Neural cell (in vitro differentiated cells): ENCODE data around the gene PRKACA. TPM values are rescaled to one million over a fixed set of nuclear protein-coding genes. Genes with fewer than 3 reads are reported as not detected.

ENCODE experiments used
- H2AFZ ChIP-seq: fragments of 200-600, 300-800 bp; sonication (generic), shearing (Covaris generic); 2 replicates; pipeline ENCODE4 v1.6.0; 2014; ENCODE audit warnings: low read depth, mild to moderate bottlenecking, antibody characterized with exemption, low read length, moderate library complexity
- H3F3A ChIP-seq: fragments of 200-600 bp; shearing (Covaris generic); 2 replicates; pipeline ENCODE4 v1.6.1; 2016; ENCODE audit warnings: mild to moderate bottlenecking, moderate library complexity, mixed read lengths, antibody characterized with exemption, low read length; ENCODE audit not compliant: insufficient read depth, poor library complexity, severe bottlenecking
- H3K27ac ChIP-seq: fragments of 200-600, 300-800 bp; sonication (generic), shearing (Covaris generic); 2 replicates; pipeline ENCODE4 v1.5.1; 2014; ENCODE audit warnings: mild to moderate bottlenecking, low read length, moderate library complexity
- H3K27me3 ChIP-seq: fragments of 300-800, 200-600 bp; sonication (generic), shearing (Covaris generic); 2 replicates; pipeline ENCODE4 v1.6.0; 2014; ENCODE audit warnings: mild to moderate bottlenecking, low read depth, low read length, moderate library complexity; ENCODE audit not compliant: insufficient read depth
- H3K36me3 ChIP-seq: fragments of 300-800, 200-600 bp; sonication (generic), shearing (Covaris generic); 2 replicates; pipeline ENCODE4 v1.5.1; 2014; ENCODE audit warnings: mild to moderate bottlenecking, antibody characterized with exemption, low read length, moderate library complexity; ENCODE audit not compliant: insufficient read depth
- H3K4me2 ChIP-seq: fragments of 300-800, 200-600 bp; sonication (generic), shearing (Covaris generic); 2 replicates; pipeline ENCODE4 v1.6.0; 2014; ENCODE audit warnings: mild to moderate bottlenecking, low read length
- H3K4me3 ChIP-seq: fragments of 300-800, 200-600 bp; sonication (generic), shearing (Covaris generic); 2 replicates; pipeline ENCODE4 v1.5.1; 2014; ENCODE audit warnings: mild to moderate bottlenecking, low read length, moderate library complexity
- H3K79me2 ChIP-seq: fragments of 200-600 bp; shearing (Covaris generic); replicated peaks from 2 replicates; pipeline ENCODE4 v1.6.0; 2014; ENCODE audit warnings: mild to moderate bottlenecking, low read length, moderate library complexity; ENCODE audit not compliant: insufficient read depth
- H3K9ac ChIP-seq: fragments of 300-800, 200-600 bp; sonication (generic), shearing (Covaris generic); 2 replicates; pipeline ENCODE4 v1.6.1; 2016; ENCODE audit warnings: mild to moderate bottlenecking, low read length, mixed read lengths
- H3K9me2 ChIP-seq: fragments of 200-600 bp; shearing (Covaris generic); 2 replicates; pipeline ENCODE4 v1.6.1; 2016; ENCODE audit warnings: mild to moderate bottlenecking, low read length, mixed read lengths; ENCODE audit not compliant: insufficient read depth
- H3K9me3 ChIP-seq: fragments of 200-600, 300-800 bp; sonication (generic), shearing (Covaris generic); 2 replicates; pipeline ENCODE4 v1.6.1; 2016; ENCODE audit warnings: mild to moderate bottlenecking, mixed run types, low read length, moderate library complexity, mixed read lengths
- H4K20me1 ChIP-seq: fragments of 200-600 bp; shearing (Covaris generic); 2 replicates; pipeline ENCODE4 v1.6.1; 2016; ENCODE audit warnings: mild to moderate bottlenecking, mixed run types; ENCODE audit not compliant: insufficient read depth
- EP300 ChIP-seq: fragments of 450-650 bp; conservative IDR thresholded peaks from 2 replicates; pipeline ENCODE4 v1.6.1; 2014; ENCODE audit warnings: antibody characterized with exemption, mild to moderate bottlenecking, moderate library complexity; ENCODE audit not compliant: poor library complexity, severe bottlenecking
- EZH2 ChIP-seq: fragments of 200-600, 300-800 bp; shearing (Covaris generic), sonication (generic); IDR thresholded peaks from 2 replicates; pipeline ENCODE4 v1.6.1; 2014; ENCODE audit warnings: antibody characterized with exemption, low read length, borderline replicate concordance, mild to moderate bottlenecking; ENCODE audit not compliant: insufficient read depth, poor library complexity, severe bottlenecking
- MXI1 ChIP-seq: fragments of 450-650 bp; conservative IDR thresholded peaks from 2 replicates; pipeline ENCODE4 v1.6.1; 2014; ENCODE audit warnings: antibody characterized with exemption, mild to moderate bottlenecking; ENCODE audit not compliant: poor library complexity, severe bottlenecking
- POLR2AphosphoS5 ChIP-seq: IDR thresholded peaks from 2 replicates; pipeline ENCODE4 v1.6.1; 2012
- RAD21 ChIP-seq: fragments of 450-650 bp; conservative IDR thresholded peaks from 2 replicates; pipeline ENCODE4 v1.6.1; 2014; ENCODE audit warnings: antibody characterized with exemption, mild to moderate bottlenecking, moderate library complexity
- SMC3 ChIP-seq: fragments of 450-650 bp; conservative IDR thresholded peaks from 2 replicates; pipeline ENCODE4 v1.6.1; 2014; ENCODE audit warnings: antibody characterized with exemption, mild to moderate bottlenecking, moderate library complexity; ENCODE audit not compliant: poor library complexity
- TAF1 ChIP-seq: IDR thresholded peaks from 2 replicates; pipeline ENCODE4 v1.6.1; 2012; ENCODE audit warnings: low read depth
- polyA plus RNA-seq: library from polyadenylated mRNA; depleted of rRNA; stranded (reverse); fragments of >200 nt; gene quantifications from 2 replicates; pipeline ENCODE4 v1.2.3, GENCODE V29; 2014
- TF ChIP-seq, protein P1 (sequence below): IDR thresholded peaks from 2 replicates; pipeline ENCODE4 v1.6.1; 2012; ENCODE audit warnings: borderline replicate concordance
- TF ChIP-seq, protein P2 (sequence below): fragments of 450-650 bp; IDR thresholded peaks from 2 replicates; pipeline ENCODE4 v1.5.1; 2014; ENCODE audit warnings: antibody characterized with exemption, mild to moderate bottlenecking, moderate library complexity; ENCODE audit not compliant: poor library complexity, severe bottlenecking

The PRKACA gene
- polyA plus RNA-seq, 1 donor from 2014 or later: 11.7 TPM

DNA sequence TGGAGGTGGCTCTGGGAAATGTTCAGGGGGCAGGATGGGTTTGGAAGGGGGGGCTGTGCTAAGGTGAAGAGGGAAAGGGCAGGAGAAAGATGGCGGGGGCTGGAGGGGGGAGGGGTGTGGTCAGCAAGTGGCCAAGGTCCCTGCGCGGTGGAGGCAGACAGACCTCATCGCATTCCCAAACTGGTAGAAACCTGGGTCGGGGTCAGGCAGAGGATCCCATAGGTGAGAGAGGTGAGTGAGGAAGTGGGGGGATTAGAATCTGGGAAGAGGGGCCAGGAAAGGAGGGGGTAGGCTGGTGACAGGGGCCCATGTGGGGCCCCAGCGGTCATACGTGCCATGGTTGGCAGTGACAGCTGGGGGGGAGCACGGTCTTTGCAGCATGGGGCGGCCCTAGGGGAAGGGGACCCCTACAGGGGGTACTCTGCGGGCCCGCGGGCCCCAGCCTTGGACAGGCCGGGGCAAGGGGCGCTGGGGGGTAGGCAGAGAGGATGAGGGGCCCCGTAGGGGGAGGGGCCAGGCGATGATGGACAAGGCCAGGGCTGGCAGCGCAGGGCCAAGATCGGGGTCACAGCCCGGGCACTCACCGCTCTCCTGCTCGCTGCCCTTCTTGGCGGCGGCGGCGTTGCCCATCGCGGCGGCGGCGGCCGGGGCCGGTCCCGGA, 514 bp downstream of the PRKACA start:
- H4K20me1 ChIP-seq: no peaks in the 10 kb centered on the region
- H3K4me3 ChIP-seq: peak overlapping the region; percentile 81
- H2AFZ ChIP-seq: no peak overlapping the region
- H3K27ac ChIP-seq: peak overlapping the region; percentile 53
- no peaks in the 10 kb centered on the region for H3K9me2 ChIP-seq
- H3K9me3 ChIP-seq: no peaks in the 10 kb centered on the region
- no peaks in the 10 kb centered on the region for H3F3A ChIP-seq
- no peaks in the 10 kb centered on the region for H3K27me3 ChIP-seq
- peak overlapping the region; percentile 72 for H3K9ac ChIP-seq
- peaks cover 29% of the 10 kb centered on the region for H3K79me2 ChIP-seq
- H3K36me3 ChIP-seq: no peaks in the 10 kb centered on the region
- TF ChIP-seq RAD21 (no peak), POLR2AphosphoS5 (no peak), EZH2 (no peak), EP300 (no peak)
- TF ChIP-seq, protein P1, sequence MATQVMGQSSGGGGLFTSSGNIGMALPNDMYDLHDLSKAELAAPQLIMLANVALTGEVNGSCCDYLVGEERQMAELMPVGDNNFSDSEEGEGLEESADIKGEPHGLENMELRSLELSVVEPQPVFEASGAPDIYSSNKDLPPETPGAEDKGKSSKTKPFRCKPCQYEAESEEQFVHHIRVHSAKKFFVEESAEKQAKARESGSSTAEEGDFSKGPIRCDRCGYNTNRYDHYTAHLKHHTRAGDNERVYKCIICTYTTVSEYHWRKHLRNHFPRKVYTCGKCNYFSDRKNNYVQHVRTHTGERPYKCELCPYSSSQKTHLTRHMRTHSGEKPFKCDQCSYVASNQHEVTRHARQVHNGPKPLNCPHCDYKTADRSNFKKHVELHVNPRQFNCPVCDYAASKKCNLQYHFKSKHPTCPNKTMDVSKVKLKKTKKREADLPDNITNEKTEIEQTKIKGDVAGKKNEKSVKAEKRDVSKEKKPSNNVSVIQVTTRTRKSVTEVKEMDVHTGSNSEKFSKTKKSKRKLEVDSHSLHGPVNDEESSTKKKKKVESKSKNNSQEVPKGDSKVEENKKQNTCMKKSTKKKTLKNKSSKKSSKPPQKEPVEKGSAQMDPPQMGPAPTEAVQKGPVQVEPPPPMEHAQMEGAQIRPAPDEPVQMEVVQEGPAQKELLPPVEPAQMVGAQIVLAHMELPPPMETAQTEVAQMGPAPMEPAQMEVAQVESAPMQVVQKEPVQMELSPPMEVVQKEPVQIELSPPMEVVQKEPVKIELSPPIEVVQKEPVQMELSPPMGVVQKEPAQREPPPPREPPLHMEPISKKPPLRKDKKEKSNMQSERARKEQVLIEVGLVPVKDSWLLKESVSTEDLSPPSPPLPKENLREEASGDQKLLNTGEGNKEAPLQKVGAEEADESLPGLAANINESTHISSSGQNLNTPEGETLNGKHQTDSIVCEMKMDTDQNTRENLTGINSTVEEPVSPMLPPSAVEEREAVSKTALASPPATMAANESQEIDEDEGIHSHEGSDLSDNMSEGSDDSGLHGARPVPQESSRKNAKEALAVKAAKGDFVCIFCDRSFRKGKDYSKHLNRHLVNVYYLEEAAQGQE: no peak
- TF ChIP-seq, protein P2, sequence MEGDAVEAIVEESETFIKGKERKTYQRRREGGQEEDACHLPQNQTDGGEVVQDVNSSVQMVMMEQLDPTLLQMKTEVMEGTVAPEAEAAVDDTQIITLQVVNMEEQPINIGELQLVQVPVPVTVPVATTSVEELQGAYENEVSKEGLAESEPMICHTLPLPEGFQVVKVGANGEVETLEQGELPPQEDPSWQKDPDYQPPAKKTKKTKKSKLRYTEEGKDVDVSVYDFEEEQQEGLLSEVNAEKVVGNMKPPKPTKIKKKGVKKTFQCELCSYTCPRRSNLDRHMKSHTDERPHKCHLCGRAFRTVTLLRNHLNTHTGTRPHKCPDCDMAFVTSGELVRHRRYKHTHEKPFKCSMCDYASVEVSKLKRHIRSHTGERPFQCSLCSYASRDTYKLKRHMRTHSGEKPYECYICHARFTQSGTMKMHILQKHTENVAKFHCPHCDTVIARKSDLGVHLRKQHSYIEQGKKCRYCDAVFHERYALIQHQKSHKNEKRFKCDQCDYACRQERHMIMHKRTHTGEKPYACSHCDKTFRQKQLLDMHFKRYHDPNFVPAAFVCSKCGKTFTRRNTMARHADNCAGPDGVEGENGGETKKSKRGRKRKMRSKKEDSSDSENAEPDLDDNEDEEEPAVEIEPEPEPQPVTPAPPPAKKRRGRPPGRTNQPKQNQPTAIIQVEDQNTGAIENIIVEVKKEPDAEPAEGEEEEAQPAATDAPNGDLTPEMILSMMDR: no peak
- peak overlapping the region; percentile 91 for H3K4me2 ChIP-seq

DNA sequence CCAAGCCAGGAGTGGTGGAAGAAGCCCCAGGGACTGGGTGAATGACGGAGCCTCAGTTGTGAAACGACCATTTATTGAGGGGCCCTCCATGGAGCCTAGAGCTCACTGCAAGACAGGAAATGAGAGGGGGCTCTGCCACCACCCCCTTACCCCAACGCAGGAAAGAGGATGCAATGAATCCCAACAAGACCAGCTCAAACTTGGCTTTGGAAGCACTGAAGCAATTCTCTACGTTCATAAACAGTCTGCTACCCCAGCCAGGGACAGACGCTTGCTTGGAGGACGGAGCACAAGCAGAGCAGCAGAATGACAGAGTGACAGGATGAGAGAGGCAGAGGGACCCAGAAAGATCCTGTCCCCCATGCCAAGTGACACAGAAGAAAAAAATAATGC, 1.0 kb downstream of the PRKACA start:
- TF ChIP-seq RAD21 (no peak), EZH2 (no peak), TAF1 (no peak)
- H2AFZ ChIP-seq: no peak overlapping the region

DNA sequence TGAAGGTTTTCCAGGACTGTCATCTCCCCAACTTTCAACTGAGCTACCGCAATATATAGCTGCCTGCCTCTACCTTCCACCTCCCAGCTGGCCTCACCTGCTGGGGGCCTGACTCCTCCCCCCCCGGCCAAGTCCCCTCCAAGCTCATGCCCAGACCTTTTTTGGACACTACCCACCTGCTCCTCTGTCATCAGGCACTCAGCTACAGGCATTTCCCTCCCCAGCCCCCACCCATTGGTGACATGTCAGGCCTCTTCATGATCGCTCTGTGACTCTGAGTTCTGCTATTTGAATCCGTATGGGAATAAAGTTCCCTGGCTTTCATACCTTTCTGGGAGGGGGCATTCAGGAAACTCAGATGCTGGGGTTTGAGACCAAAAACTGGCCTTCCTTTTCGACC, 1.8 kb downstream of the PRKACA start:
- peak overlapping the region; percentile 91 for H3K4me2 ChIP-seq

More for the DNA sequence above, 1.0 kb downstream of the PRKACA start:
- H3K4me3 ChIP-seq: peak overlapping the region; percentile 81
- no peaks in the 10 kb centered on the region for H4K20me1 ChIP-seq
- peak overlapping the region; percentile 72 for H3K9ac ChIP-seq
- H3K27ac ChIP-seq: peak overlapping the region; percentile 53
- H3K79me2 ChIP-seq: peaks cover 29% of the 10 kb centered on the region
- H3K9me3 ChIP-seq: no peaks in the 10 kb centered on the region
- no peaks in the 10 kb centered on the region for H3K36me3 ChIP-seq
- no peaks in the 10 kb centered on the region for H3K9me2 ChIP-seq
- H3F3A ChIP-seq: no peaks in the 10 kb centered on the region
- H3K27me3 ChIP-seq: no peaks in the 10 kb centered on the region
- peak overlapping the region; percentile 91 for H3K4me2 ChIP-seq

More for the DNA sequence above, 1.8 kb downstream of the PRKACA start:
- no peak overlapping the region for H2AFZ ChIP-seq
- no peak overlapping the region for H3K27ac ChIP-seq
- H3K9me2 ChIP-seq: no peaks in the 10 kb centered on the region
- no peaks in the 10 kb centered on the region for H3F3A ChIP-seq
- peaks cover 29% of the 10 kb centered on the region for H3K79me2 ChIP-seq
- H3K4me3 ChIP-seq: peak overlapping the region; percentile 81
- H3K27me3 ChIP-seq: no peaks in the 10 kb centered on the region
- no peaks in the 10 kb centered on the region for H3K9me3 ChIP-seq
- TF ChIP-seq TAF1: no peak
- TF ChIP-seq, protein P1: no peak
- TF ChIP-seq MXI1: no peak
- no peak for TF ChIP-seq EZH2
- no peak for TF ChIP-seq SMC3
- TF ChIP-seq, protein P2: no peak
- TF ChIP-seq RAD21: no peak
- no peaks in the 10 kb centered on the region for H4K20me1 ChIP-seq
- no peaks in the 10 kb centered on the region for H3K36me3 ChIP-seq
- H3K9ac ChIP-seq: no peak overlapping the region
